ENCODE results near the gene KCNQ5.
"Not testable (repeated sequence)": the region's sequence is repeated elsewhere in the genome, so short reads cannot be mapped to it uniquely, and the experiment has no call there.

Gene KCNQ5

DNA sequence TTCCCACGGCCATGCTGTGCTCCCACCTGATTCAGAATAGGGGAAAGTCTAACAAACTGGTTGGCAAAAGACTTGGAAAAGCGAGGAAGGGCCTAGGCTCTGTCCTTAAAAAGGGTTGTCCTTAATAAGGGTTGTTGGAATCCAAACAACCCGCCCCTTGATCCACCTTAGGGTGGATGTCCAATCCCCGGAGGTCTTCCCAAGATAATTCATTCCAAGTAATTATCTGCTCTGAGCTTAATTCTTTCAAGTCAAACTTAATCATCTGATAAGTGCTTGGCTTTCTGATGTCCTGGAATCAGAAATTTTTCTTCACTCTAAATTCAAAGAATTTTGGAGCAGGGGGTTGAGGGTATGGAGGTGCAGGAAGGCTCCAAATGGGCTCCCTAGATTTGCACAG lies 603.5 kb downstream of the KCNQ5 start, which contains the start of gene KHDC1L:
Gene KHDC1L, minus strand, starts transcription at position 101 of the 400 bp plus-strand sequence. Its CDS starts 88 bp downstream, at position 13.
- no peak for DNase-seq

DNA sequence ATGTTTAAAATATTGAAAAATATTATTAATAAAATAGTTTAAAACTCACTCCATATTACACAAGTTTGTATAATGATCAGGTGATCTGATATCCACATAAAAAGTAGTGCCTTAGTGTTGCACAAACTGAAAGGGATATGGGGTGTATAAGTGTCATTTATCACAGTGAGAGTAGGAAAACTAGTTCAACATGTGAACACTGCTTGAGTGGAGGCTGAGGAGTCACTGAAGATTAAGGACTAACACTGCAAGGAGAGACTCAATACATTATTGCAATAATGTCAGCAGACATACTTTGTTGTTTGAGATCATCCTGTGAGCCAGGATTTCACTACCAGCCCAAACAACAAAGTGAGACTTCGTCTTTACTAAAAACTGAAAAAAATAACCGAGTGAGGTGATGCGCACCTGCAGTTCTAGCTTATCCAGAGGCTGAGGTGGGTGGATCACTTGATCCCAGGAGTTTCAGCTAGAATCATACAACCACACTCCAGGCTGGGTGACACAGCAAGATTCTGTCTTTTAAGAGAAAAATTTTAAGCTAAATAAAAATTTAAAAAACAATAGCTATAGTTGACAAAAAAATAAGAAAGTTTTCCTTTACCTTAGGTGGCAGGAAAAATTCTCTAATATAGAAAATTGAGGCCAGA lies 605.9 kb downstream of the KCNQ5 start:
- no peak for DNase-seq

DNA sequence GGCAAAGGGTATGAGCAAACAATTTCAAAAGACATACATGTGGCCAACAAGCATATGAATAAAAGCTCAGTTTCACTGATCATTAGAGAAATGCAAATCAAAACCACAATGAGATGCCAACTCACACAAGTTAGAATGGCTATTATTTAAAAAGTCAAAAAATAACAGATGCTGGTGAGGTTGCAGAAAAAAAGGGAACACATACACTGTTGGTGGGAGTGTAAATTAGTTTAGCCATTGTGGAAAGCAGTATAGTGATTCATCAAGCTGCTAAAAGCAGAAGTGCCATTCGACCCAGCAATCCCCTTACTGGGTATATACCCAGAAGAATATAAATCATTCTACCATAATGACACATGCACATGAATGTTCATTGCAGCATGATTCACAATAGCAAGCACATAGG lies 610.1 kb downstream of the KCNQ5 start:
- DNase-seq: no peak

DNA sequence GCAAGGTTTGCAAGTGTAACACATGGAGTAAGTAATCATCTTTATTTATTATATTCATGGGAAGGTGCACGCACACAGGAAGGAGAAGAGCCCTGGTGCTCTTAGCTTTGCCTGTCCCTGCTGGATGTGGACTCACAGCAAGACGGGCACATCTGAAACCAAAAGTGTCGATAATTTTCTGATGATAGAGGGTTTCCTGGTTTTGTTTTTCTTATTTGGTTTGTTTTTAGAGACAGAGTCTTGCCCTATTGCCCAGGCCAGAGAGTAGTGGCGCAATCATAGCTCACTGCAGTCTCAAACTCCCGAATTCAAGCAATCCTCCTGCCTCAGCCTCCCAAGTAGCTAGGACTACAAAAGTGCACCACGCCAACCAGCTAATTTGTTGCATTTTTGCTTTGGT lies 611.2 kb downstream of the KCNQ5 start:
- DNase-seq: no peak

DNA sequence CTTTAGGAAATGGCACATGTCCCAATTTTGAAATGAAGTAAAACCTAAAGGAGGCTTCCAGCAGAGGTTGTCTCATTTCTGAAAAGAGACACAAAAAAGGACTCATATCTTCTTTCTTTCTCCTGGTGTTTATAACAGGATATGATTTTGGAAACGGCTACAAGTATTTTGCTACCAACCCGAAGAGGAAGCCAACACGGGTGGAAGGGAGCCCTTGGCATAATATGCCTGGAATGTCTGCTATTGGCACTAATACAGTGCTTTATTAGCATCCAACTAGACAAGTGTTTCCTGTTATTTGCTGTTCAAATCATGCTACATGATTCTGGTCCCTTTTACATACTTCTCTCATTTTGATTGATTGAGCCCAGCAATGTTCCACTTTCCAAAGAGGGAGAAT lies 612.1 kb downstream of the KCNQ5 start:
- not testable (repeated sequence) for DNase-seq

DNA sequence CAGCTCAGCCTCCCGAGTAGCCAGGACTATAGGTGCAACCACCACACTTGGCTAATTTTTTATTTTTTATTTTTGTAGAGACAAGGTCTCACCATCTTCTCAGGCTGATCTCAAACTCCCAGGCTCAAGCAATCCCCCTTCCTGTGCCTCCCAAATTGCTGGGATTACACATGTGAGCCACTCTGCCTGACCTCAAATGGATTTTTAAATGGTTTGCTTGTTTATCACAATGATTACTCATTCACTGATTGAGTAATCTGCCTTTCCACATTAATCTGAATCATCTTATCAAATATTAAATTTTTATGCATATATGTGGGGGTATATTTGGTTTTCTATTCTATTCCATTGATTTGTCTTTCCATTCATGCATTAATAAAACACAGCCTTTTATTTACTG lies 612.9 kb downstream of the KCNQ5 start:
- DNase-seq: no peak

DNA sequence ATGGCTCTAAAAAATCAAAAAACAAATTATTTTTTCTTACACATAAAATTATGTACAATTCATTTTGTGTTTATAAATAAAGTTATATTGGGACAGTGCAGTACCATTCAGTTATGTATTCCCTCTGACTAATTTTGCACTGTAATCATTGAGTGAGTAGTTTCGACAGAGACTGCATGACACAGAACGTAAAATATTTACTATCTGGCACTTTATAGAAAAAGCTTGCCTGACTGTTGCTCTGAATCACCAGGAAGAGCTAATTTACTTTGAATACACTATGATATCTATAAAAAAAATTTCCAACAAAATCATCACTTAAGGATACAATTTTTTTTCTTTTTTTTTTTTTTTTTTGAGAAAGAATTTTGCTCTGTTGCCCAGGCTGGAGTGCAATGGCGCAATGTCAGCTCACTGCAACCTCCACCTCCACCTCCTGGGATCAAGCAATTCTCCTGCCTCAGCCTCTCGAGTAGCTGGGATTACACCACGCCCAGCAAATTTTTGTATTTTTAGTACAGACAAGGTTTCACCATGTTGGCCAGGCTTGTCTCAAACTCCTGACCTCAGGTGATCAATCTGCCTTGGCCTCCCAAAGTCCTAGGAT lies 614.4 kb downstream of the KCNQ5 start:
- no peak for DNase-seq

DNA sequence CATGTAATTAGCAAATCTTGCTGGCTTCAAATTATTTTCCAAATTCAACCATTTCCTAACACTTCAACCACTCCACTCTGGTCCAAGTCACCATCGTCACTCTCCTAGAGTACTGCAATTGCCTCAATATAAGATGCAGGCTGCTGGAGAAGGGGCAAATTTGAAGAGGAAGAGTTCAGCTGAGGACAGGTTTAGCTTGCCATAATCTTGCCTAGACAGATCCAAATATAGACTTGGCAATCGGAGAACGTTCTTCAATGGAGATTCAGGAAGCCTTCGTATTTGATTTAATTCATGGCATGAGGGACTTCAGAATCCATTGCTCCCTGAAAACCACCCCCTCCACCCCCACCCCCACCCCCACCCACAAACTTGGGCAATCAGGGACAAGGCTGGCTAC lies 618.9 kb downstream of the KCNQ5 start:
- DNase-seq: no peak

DNA sequence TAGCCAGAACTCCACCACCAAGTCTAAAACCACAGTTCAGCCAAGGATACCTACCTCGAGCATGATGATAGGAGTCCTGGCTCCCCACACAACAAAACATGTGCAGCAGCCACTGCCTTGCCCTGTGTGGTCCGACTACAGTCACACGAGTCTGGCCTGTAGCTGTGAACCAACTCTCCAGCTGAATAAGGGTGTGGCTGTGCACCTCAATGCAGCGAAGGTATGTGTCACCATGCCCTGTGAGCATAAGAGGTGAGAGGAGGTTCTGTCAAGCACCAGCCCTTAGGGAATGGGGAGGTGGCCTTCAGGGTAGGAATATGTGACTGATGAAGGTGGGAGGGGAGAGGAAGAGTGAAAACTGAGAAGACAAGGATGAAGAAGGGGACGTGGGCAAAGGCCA lies 620.1 kb downstream of the KCNQ5 start:
- no peak for DNase-seq

Data from islet precursor cell (in vitro differentiated cells).